K562 (cell line): ENCODE results near the gene CCDC159. TPM values are rescaled to one million over a fixed set of nuclear protein-coding genes. Genes with fewer than 3 reads are reported as not detected.

Source experiments
- ATAC-seq: fragments of 200-7000 bp; cut with Tn5 transposase; 3 replicates; pipeline ENCODE4 v1.9.1; 2020; ENCODE audit warnings: moderate library complexity
- BruUV-seq: library from RNA; stranded (reverse); fragments of 400-500 nt; replicated peaks from 2 replicates; lab custom pipeline; 2021; lab: Mats Ljungman, UMichigan
- CTCF ChIA-PET: fragments of 300-600 bp; formaldehyde crosslinking; extraction: SDS; loops from one replicate; lab custom pipeline; 2021; ENCODE audit warnings: low intra/inter-chr PET ratio; lab: Yijun Ruan, JAX
- POLR2A ChIA-PET: fragments of 300-600, 350-650 bp; sonication (Branson Sonifier 250); formaldehyde crosslinking; extraction: SDS; loops from one replicate; lab custom pipeline; 2021; ENCODE audit warnings: antibody characterized with exemption, inconsistent platforms; lab: Yijun Ruan, JAX
- DNase-seq, 4 experiments: peaks; one replicate each; pipeline versions ENCODE4 v3.0.0 to v3.0.0-alpha.2; 2011 to 2018; ENCODE audit warnings: low spot score in 3 of 4, mixed read lengths in 3 of 4; ENCODE audit errors: extremely low read depth in 1 of 4
- FAIRE-seq: peaks from 2 replicates; lab custom pipeline; 2011; peaks lifted over from hg19 to GRCh38; lab: Jason Lieb, UNC
- H2AFZ ChIP-seq: 2 replicates; pipeline ENCODE4 v1.6.0; 2011; ENCODE audit warnings: low read depth, low read length, control low read depth, inconsistent platforms
- H3K27ac ChIP-seq: fragments of 200-600 bp; 3 replicates; pipeline ENCODE4 v1.8.0; 2011; ENCODE audit warnings: low read depth, mild to moderate bottlenecking, control low read depth, inconsistent platforms, low read length, moderate library complexity, mixed read lengths; ENCODE audit errors: extremely low read depth
- H3K27me3 ChIP-seq, 2 experiments: fragments of 300-600 bp in 1 of 2; 2 replicates in 1 of 2; 3 replicates in 1 of 2; pipeline versions ENCODE4 v1.6.0 to v1.8.0; 2011; ENCODE audit warnings: inconsistent platforms in 2 of 2, low read length in 2 of 2, mild to moderate bottlenecking in 1 of 2, mixed read lengths in 1 of 2, moderate library complexity in 1 of 2; ENCODE audit not compliant: control insufficient read depth in 2 of 2, insufficient read depth in 2 of 2
- H3K36me3 ChIP-seq: fragments of 300-600 bp; 3 replicates; pipeline ENCODE4 v1.8.0; 2011; ENCODE audit warnings: mild to moderate bottlenecking, low read length, inconsistent platforms; ENCODE audit not compliant: control insufficient read depth, insufficient read depth
- H3K4me1 ChIP-seq, 2 experiments: fragments of 200-600 bp in 1 of 2; replicated peaks in 1 of 2; 2 replicates in 1 of 2; 3 replicates in 1 of 2; pipeline versions ENCODE4 v1.5.1 to v1.8.0; 2011; ENCODE audit warnings: inconsistent platforms in 2 of 2, low read length in 2 of 2, mild to moderate bottlenecking in 1 of 2, mixed read lengths in 1 of 2, moderate library complexity in 1 of 2; ENCODE audit not compliant: control insufficient read depth in 2 of 2, insufficient read depth in 2 of 2
- H3K4me2 ChIP-seq: 2 replicates; pipeline ENCODE4 v1.6.1; 2011; ENCODE audit warnings: low read length, control low read depth, inconsistent platforms, mixed read lengths; ENCODE audit not compliant: insufficient read depth
- H3K4me3 ChIP-seq: fragments of 200-600 bp; sonication (generic), shearing (Covaris generic); 2 replicates; pipeline ENCODE4 v1.5.1; 2016; ENCODE audit warnings: control low read depth, inconsistent platforms
- H3K79me2 ChIP-seq: fragments of 200-600 bp; 3 replicates; pipeline ENCODE4 v1.8.0; 2011; ENCODE audit warnings: low read length, inconsistent platforms; ENCODE audit not compliant: control insufficient read depth, insufficient read depth
- H3K9ac ChIP-seq, 2 experiments: 2 replicates each; pipeline versions ENCODE4 v1.6.0 to v1.6.1; 2011; ENCODE audit warnings: low read depth in 2 of 2, low read length in 2 of 2, control low read depth in 1 of 2, inconsistent platforms in 1 of 2, mild to moderate bottlenecking in 1 of 2, mixed read lengths in 1 of 2; ENCODE audit not compliant: insufficient read depth in 1 of 2
- H3K9me1 ChIP-seq: one replicate; pipeline ENCODE4 v1.6.0; 2011; ENCODE audit warnings: inconsistent platforms, mild to moderate bottlenecking, low read length, moderate library complexity; ENCODE audit not compliant: control insufficient read depth, insufficient read depth
- H3K9me3 ChIP-seq: replicated peaks from 2 replicates; pipeline ENCODE4 v1.5.1; 2011; ENCODE audit warnings: low read depth, low read length, inconsistent platforms; ENCODE audit not compliant: control insufficient read depth, insufficient read depth
- H4K20me1 ChIP-seq: replicated peaks from 2 replicates; pipeline ENCODE4 v1.6.1; 2011; ENCODE audit warnings: low read length, inconsistent platforms, mixed read lengths; ENCODE audit not compliant: control insufficient read depth, insufficient read depth
- BCL6 ChIP-seq: fragments of 250-450 bp; sonication (Bioruptor Pico); IDR thresholded peaks from 2 replicates; pipeline ENCODE4 v1.4.0; 2020
- CAMTA2 ChIP-seq: fragments of 250-450 bp; sonication (Bioruptor Pico); conservative IDR thresholded peaks from 2 replicates; pipeline ENCODE4 v1.5.1; 2022
- DPF2 ChIP-seq: fragments of 450-650 bp; IDR thresholded peaks from 2 replicates; pipeline ENCODE4 v1.6.1; 2016
- FOXK1 ChIP-seq: sonication (generic); formaldehyde crosslinking; IDR thresholded peaks from 2 replicates; pipeline ENCODE4 v1.8.0; 2022; ENCODE audit warnings: missing genetic modification reagents, mild to moderate bottlenecking, borderline replicate concordance
- GTF2E2 ChIP-seq: fragments of 200-800 bp; sonication (Bioruptor generic); IDR thresholded peaks from 2 replicates; pipeline ENCODE4 v1.6.1; 2016; ENCODE audit warnings: missing genetic modification characterization, missing compliant biosample characterization
- HSF4 ChIP-seq: fragments of 250-450 bp; sonication (Bioruptor Pico); IDR thresholded peaks from 2 replicates; pipeline ENCODE4 v2.1.2; 2022; ENCODE audit warnings: mild to moderate bottlenecking, moderate library complexity, borderline replicate concordance
- IRF2 ChIP-seq: sonication (generic); formaldehyde crosslinking; IDR thresholded peaks from 2 replicates; pipeline ENCODE4 v1.8.1; 2022; ENCODE audit warnings: mild to moderate bottlenecking, missing genetic modification reagents
- NONO ChIP-seq, 2 experiments: fragments of 200-400 bp in 1 of 2; fragments of 450-650 bp in 1 of 2; formaldehyde crosslinking in 1 of 2; IDR thresholded peaks; 2 replicates each; pipeline ENCODE4 v1.6.1; 2017; ENCODE audit warnings: low read depth in 2 of 2, mild to moderate bottlenecking in 2 of 2, moderate library complexity in 2 of 2, low read length in 1 of 2
- PHB2 ChIP-seq: fragments of 450-650 bp; IDR thresholded peaks from 2 replicates; pipeline ENCODE4 v1.6.1; 2017; ENCODE audit warnings: low read depth
- RERE ChIP-seq: sonication (generic); formaldehyde crosslinking; IDR thresholded peaks from 2 replicates; pipeline ENCODE4 v1.8.0; 2023; ENCODE audit warnings: missing genetic modification reagents, mild to moderate bottlenecking, borderline replicate concordance
- SMARCE1 ChIP-seq: fragments of 450-650 bp; IDR thresholded peaks from 2 replicates; pipeline ENCODE4 v1.7.1; 2016; ENCODE audit warnings: mild to moderate bottlenecking
- UBTF ChIP-seq, 2 experiments: IDR thresholded peaks; 2 replicates each; pipeline ENCODE4 v1.6.1; 2012; ENCODE audit warnings: improper control_type of control experiment in 2 of 2, low read depth in 2 of 2, low read length in 2 of 2, borderline replicate concordance in 1 of 2
- ZFP36 ChIP-seq: fragments of 150-350 bp; IDR thresholded peaks from 2 replicates; pipeline ENCODE4 v1.6.1; 2018; ENCODE audit warnings: low read length, low read depth; ENCODE audit not compliant: partially characterized antibody
- ZFPM2 ChIP-seq: fragments of 250-450 bp; sonication (Bioruptor Pico); IDR thresholded peaks from 2 replicates; pipeline ENCODE4 v1.5.1; 2022; ENCODE audit warnings: mild to moderate bottlenecking
- ZNF282 ChIP-seq: sonication (generic); formaldehyde crosslinking; IDR thresholded peaks from 2 replicates; pipeline ENCODE4 v1.8.1; 2023; ENCODE audit warnings: missing genetic modification reagents
- ZNF707 ChIP-seq: fragments of 250-450 bp; sonication (Bioruptor Pico); conservative IDR thresholded peaks from 2 replicates; pipeline ENCODE4 v1.8.0; 2022; ENCODE audit warnings: inconsistent platforms, mild to moderate bottlenecking, moderate library complexity
- WGBS: fragments of 100-300 bp; shearing (Covaris generic); methylation state at CpG from one replicate; pipeline ENCODE4 v1.1.6; 2016; ENCODE audit warnings: low coverage, mixed read lengths; ENCODE audit not compliant: insufficient coverage; ENCODE audit errors: missing lambda C conversion rate; 5-methylcytosine and 5-hydroxymethylcytosine counted together
- in situ Hi-C: fragments of 300-500 bp; cut with MboI; formaldehyde crosslinking; loops from 4 replicates; pipeline ENCODE4 v1.15.0; 2018; ENCODE audit warnings: inconsistent platforms, mixed read lengths
- intact Hi-C: fragments of 100-400 bp; cut with micrococcal nuclease; formaldehyde crosslinking; loops from 2 replicates; pipeline ENCODE4 v1.14.2; 2022
- polyA plus RNA-seq, 8 experiments: library from polyadenylated mRNA; depleted of rRNA in 4 of 8; stranded (reverse) in 5 of 8; unstranded in 3 of 8; fragments of >200 nt; fragmentation: Nextera tagmentation in 2 of 8; fragmentation: Illumina TruSeq in 1 of 8; extraction: Ambion mirVana in 2 of 8; extraction: Trizol in 1 of 8; gene quantifications; 2 replicates each; pipeline versions ENCODE4 v1.2.1 to v1.2.3, GENCODE V29; 2011 to 2014; ENCODE audit warnings: inconsistent platforms in 1 of 8, missing spikeins in 1 of 8
- total RNA-seq, 7 experiments: library from RNA; depleted of rRNA in 6 of 7; stranded (reverse); fragments of >200 nt in 6 of 7; fragmentation: Illumina TruSeq in 2 of 7; extraction: Trizol in 2 of 7; gene quantifications; 2 replicates each; pipeline versions ENCODE4 v1.2.1 to v1.2.3, GENCODE V29; 2011 to 2021; ENCODE audit warnings: low replicate concordance in 1 of 7

The CCDC159 gene
- total and polyA plus RNA-seq, 9 of the 15 experiments (the other 6 are each of a cell fraction or from before 2014, with no cell fraction given) = 0.68 to 10.1 (median 4.7) TPM

GRCh38 chr19:11335449-11336146 is 10.7 kb upstream of the CCDC159 start:
- in situ Hi-C loops = no loop called here
- WGBS = 69% methylated on average over 15 of the region's 17 CpGs
- H3K9ac ChIP-seq = no peak overlapping the region

More at GRCh38 chr19:11335449-11336146, 10.7 kb upstream of the CCDC159 start:
- Histone ChIP-seq H3K27ac (no peak overlapping the region), H3K9me3 (no peaks in the 10 kb centered on the region), H3K9me1 (no peaks in the 10 kb centered on the region), H3K36me3 (no peaks in the 10 kb centered on the region), H3K4me3 (no peak overlapping the region), H3K4me1 (peaks cover 3 to 21% of the 10 kb centered on the region in 2 experiments; a peak in 3 of 5 replicates), H3K79me2 (no peaks in the 10 kb centered on the region), H4K20me1 (no peaks in the 10 kb centered on the region), H2AFZ (no peak overlapping the region), H3K27me3 (no peaks in the 10 kb centered on the region), H3K4me2 (no peak overlapping the region)
- BruUV-seq = no TSS peak
- ATAC-seq = no peak
- intact Hi-C loops = no loop called here
- FAIRE-seq = no peak
- POLR2A ChIA-PET = interaction anchor here (1.5 kb wide), 1 partner anchor 10 kb away, joined by 4 read pairs; the partner anchor contains the start of genes CCDC159 and TMEM205
- DNase-seq = no peak
- CTCF ChIA-PET = no interaction called here
- no peak for TF ChIP-seq DPF2
- no peak for TF ChIP-seq ZFPM2
- TF ChIP-seq UBTF (IDR thresholded peaks at IDR 0.05; ENCODE audit: borderline replicate concordance in 1 of 2, low read depth in 2 of 2, low read length in 2 of 2) = no peak
- no peak for TF ChIP-seq NONO (IDR thresholded peaks at IDR 0.05; ENCODE audit: low read depth in 2 of 2, low read length in 1 of 2)
- no peak for TF ChIP-seq ZNF707 (CRISPR knock-in tag)
- TF ChIP-seq CAMTA2 (CRISPR knock-in tag) = no peak
- TF ChIP-seq FOXK1 (CRISPR knock-in tag) = no peak
- TF ChIP-seq BCL6 (CRISPR knock-in tag) = no peak
- TF ChIP-seq IRF2 (CRISPR knock-in tag) = no peak
- TF ChIP-seq PHB2 = no peak
- TF ChIP-seq SMARCE1 = no peak
- TF ChIP-seq RERE (CRISPR knock-in tag) = no peak
- TF ChIP-seq HSF4 = no peak
- TF ChIP-seq ZFP36 = peak; percentile 54
- TF ChIP-seq GTF2E2 = no peak
- 0 out of 2 replicates have a peak, but pooled peaks have one; percentile 56 for TF ChIP-seq ZNF282 (CRISPR knock-in tag)
